HG02588 (cell line): ENCODE data around the gene SULT6B1.

ENCODE experiments used
- ATAC-seq: cut with Tn5 transposase; IDR thresholded peaks from one replicate; pipeline ENCODE4 v1.9.1; 2021; ENCODE audit warnings: mild to moderate bottlenecking, moderate library complexity; ENCODE audit not compliant: unreplicated experiment

Gene SULT6B1

DNA sequence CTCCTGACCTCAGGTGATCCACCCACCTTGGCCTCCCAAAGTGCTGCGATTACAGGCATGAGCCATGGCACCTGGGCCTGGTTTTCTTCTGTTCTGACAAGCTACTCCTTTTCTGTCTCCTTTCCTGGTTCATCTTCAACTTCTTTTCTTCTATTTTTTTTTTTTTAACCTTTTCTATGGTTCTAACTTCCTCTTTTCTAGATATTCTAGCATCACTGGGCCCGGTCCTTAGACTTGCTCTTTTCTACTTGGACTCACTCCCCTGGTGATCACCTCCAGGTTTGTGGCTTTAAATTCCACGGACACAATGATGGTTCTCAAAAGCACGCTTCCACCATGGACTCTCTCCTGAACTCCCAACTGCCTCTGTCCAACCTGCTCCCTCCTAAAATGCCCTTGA lies 33.7 kb downstream of the SULT6B1 start:
- ATAC-seq = no peak

DNA sequence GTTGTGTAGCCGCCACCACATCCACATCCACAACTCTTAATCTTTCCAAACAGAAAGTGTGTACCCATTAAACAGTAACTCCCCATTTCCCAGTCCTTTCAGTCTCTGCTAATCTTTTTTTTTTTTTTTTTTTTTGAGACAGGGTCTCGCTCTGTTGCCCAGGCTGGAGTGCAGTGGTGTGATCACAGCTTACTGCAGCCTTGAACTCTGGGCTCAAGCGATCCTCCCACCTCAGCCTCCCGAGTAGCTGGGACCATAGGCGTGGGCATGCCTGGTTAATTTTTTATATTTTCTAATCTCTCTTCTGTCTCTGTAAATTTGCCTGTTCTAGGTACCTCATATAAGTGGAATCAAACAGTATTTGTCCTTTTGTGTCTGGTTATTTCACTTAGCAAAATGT lies 35.2 kb downstream of the SULT6B1 start:
- ATAC-seq = no peak

DNA sequence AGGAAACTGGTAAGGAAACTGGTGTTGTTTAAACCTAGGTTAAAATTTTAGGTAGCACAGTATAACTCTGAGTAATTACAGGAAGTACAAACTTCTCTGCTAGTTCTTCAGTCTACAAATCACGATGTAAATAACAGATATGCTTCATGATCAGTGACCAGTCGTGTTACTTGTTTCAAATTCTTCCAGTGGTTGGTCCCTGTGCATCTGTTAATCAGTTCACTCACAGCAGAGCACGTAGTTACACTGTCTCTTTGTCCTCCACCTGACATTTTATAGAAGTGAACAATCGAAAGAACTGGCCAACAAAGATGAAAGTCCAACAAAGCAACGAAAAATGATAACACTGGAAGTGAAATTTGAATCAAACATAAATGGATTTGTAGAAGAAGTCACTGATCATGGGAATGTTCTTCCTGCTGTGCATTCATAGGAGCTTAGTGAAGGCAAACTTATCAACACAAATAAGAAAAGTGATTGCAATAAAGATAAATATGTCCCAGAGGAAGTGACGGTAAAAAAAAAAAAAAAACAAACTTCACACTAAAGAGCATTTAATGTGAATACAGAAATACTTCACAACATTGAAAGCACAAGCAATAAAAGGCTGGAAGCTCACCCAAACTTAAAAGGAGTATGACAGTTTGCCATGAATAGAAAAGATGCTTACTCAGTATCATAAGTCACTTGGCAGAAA lies 38.7 kb downstream of the SULT6B1 start:
- ATAC-seq = no peak

DNA sequence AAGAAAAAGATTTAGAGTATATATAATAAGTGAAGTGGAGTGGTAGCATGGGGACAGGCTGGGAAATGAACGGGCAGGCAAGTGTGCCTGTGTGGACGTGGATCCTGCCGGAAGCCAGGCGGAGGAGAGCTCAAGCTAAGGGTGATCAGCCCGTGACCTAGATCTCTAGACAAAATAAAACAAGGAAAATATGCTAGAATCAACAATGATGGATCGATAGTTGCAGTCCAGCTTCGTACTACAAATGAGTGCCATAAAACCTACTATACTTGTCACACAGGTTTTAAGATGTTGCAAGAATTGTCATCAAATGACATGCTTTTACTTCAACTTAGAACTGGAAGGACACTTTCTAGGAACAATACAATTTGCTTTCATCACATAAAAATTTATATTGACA lies 40.1 kb downstream of the SULT6B1 start:
- no peak for ATAC-seq

DNA sequence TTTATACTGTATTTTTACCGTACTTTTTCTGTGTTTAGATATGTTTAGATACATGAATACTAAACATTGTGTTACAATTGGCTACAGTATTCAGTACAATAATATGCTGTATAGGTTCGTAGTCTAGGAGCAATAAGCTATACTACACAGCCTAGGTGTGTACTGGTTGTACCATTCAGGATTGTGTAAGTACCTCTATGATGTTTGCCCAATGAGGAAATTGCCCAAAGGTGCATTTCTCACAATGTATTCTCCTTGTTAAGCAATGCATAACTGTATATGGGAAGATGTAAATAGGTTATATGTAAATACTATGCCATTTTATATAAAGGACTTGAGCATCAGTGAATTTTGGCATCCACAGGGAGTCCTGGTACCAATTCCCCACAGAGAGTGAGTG lies 42.4 kb downstream of the SULT6B1 start:
- no peak for ATAC-seq

DNA sequence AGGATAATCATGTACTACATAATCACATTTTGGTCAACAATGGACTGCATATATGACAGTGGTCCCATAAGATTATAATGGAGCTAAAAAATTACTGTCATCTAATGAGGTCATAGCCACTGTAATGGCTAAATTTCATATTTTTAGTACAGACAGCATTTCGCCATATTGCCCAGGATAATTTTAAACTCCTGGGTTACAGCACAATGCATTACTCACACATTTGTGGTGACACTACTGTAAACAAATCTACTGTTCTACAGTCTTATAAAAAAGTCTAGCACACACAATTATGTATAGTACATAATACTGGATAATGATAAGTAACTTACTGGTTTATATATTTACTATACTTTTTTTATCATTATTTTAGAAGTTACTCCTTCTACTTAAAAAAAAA lies 44.5 kb downstream of the SULT6B1 start:
- ATAC-seq = no peak

DNA sequence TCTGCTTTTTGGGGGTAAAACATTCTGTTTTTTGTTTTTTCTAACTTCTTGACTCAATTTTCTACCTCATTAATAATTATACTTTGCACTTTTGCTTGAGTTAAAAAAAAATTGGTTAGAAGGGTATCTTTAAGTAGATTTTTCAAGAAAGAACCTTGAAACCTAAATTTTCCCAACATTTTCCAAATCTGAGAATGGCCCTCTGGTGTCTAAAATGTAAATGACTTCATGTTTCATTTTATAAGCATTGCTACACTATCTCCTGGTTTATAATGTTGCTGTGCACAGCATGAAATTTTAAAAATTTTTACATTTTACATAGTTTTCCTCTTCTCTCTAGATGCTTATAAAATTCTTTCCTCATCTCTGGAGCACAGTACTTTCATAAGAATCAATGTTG lies 45.9 kb downstream of the SULT6B1 start:
- ATAC-seq = no peak

DNA sequence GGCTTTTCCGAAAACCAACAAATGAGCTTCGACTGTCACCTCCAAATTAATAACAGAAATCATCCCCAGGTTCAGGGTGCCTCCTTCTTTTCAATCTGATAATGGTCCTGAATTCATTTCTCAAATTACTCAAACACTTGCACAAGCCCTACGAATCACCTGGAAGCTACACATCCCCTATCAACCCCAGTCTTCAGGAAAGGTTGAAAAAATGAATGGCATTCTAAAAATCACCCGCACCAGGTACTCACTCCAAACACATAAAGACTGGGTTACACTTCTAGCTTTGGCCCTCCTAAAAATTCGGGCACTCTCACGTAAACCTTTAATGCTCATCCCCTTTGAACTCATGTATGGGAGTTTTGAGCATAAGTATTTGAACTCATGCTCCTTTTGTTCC lies 55.6 kb downstream of the SULT6B1 start:
- no peak for ATAC-seq

DNA sequence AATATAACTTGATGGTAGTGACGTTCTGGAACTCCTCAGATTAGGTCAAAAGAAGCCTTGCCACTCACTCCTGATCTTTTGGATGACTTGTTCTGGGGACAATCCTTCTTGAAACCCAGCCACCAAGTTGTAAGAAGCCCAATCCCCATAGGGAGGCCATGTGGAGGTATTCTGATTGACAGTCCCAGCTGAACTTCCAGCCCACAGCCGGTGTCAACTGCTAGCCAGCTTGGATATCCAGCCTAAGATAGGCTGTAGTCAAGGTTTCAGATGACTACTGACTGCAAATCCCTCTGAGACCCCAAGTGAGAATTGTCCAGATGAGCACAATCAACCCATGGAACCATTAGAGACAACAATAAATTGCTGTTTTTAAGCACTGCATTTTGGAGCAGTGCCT lies 63.1 kb downstream of the SULT6B1 start:
- no peak for ATAC-seq

DNA sequence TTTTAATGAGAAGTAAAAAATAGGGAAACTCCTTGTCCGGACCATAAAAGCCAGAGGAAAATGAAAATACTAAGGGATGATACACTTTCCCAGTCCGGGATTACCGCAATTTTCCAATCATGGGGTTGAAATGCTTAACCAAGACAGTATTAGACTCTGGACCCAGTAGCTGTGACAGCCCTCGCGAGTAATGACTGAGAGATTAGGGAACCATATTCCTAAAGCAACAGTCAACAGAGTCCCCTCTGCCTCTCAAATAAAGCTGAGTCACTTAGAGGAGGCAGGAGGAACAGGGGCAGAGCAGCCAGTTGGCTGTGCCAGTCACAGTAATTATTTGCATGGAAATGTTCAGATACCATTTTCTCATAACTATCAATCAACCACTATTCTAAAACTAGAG lies 69.3 kb downstream of the SULT6B1 start:
- ATAC-seq = no peak
